Dedifferentiated amniotic fluid mesenchymal stem cell (primary cell): ENCODE measurements around the gene SELENOW.
A peak's percentile ranks its signal among the peaks of the same experiment; 100 is the strongest.
"Not testable (repeated sequence)": the region's sequence is repeated elsewhere in the genome, so short reads cannot be mapped to it uniquely, and the experiment has no call there.

Source experiments
- DNase-seq: peaks from one replicate; pipeline ENCODE4 v3.0.0-alpha.2; 2016; ENCODE audit errors: extremely low spot score

Gene SELENOW

DNA sequence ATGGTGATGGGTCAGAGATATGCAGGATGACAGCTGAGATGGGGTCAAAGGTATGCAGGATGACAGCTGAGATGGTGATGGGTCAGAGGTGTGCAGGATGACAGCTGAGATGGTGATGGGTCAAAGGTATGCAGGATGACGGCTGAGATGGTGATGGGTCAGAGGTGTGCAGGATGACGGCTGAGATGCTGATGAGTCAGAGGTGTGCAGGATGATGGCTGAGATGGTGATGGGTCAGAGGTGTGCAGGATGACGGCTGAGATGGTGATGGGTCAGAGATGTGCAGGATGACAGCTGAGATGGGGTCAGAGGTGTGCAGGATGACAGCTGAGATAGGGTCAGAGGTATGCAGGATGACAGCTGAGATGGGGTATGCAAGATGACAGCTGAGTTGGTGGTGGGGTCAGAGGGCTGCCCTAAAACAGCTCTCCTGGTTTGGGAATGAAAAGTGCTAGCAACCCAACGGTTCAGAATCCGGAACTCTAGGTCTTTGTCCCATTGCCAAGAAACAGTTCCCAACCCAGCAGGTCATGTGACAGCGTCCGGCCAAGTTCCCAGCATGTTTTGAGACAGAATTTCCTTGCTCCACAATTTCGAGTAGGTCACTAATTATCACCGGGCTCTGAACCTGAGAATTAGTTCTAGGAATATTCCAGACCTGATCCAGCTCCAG lies 3.2 kb downstream of the SELENOW start:
- DNase-seq = no peak

- no peak for DNase-seq
These were observed 8.1 kb downstream of the SELENOW start for GRCh38 chr19:47786566-47786965.

DNA sequence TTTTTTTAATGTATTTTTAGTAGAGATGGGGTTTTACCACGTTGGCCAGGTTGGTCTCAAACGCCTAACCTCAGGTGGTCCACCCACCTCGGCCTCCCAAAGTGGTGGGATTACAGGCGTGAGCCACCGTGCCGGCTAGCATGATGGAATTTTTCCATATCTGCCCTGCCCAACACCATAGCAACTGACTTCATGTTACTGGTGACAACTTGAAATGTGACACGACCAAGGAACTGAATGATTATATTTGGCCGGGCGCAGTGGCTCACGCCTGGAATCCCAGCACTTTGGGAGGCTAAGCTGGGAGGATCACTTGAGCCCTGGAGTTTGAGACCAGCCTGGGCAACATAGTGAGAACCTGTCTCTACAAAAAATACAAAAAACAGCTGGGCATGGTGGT lies 8.8 kb downstream of the SELENOW start:
- DNase-seq = not testable (repeated sequence)

GRCh38 chr19:47789811-47790210 lies 11.3 kb downstream of the SELENOW start:
- not testable (repeated sequence) for DNase-seq

DNA sequence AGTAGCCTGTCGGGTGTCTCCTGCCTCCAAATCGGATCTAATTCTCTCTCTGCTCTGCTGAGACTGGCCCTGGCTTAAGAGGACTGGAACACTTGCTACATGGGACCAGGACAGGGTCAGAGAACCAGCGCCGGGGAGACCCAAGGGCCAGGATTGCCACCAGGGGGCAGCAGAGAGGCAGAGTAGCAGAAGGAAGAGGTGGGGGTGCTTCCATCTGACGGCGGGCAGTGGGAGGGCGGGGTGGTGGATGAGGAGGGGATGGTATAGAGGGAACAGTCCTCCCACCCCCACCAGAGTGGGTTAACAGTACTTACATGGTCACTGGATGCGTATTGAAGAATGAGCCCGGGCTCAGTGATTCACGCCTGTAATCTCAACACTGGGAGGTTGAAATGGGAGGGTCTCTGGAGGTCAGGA lies 11.9 kb downstream of the SELENOW start:
- DNase-seq = peak; percentile 69

- no peak for DNase-seq
These were observed 14.1 kb downstream of the SELENOW start for GRCh38 chr19:47792616-47793015.

GRCh38 chr19:47794526-47794925 lies 16.0 kb downstream of the SELENOW start:
- no peak for DNase-seq

DNA sequence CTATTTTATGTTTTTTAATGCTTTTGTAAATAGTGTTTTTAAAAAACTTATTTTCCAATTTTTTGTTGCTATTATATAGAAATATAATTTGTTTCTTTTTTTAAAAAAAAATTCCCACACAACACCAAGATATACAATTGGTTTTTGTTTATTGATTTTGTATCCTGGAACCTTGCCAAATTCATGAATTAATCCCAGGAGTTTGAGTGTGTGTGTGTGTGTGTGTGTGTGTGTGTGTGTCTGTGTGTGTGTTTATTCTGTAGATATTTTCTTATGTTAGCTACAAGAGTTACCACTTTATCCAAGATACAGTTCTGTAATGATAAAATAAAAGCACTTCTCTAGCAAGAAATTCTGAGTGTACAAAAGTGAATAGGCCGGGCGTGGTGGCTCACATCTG lies 18.3 kb downstream of the SELENOW start:
- no peak for DNase-seq

GRCh38 chr19:47797996-47798903 lies 19.7 kb downstream of the SELENOW start:
- no peak for DNase-seq

GRCh38 chr19:47798904-47799266 lies 20.4 kb downstream of the SELENOW start:
- DNase-seq = no peak

DNA sequence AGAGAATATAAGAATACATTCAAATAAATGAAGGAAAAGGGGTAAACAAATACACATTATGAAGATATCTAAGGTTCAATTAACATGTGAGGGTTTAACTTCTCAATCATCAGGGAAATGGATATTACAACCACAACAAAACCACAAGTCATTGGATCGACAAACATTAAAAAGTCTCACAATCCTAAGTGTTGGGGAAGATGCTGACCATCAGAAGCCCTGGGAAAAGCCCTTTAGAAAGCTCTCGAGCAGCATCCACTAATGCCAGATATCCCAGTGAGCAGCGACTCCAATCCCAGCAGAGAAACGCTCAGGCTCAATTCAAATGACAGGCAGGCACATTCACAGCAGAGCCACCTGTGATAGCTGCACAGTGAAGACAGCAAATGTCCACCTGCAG lies 22.8 kb downstream of the SELENOW start:
- DNase-seq = no peak

DNA sequence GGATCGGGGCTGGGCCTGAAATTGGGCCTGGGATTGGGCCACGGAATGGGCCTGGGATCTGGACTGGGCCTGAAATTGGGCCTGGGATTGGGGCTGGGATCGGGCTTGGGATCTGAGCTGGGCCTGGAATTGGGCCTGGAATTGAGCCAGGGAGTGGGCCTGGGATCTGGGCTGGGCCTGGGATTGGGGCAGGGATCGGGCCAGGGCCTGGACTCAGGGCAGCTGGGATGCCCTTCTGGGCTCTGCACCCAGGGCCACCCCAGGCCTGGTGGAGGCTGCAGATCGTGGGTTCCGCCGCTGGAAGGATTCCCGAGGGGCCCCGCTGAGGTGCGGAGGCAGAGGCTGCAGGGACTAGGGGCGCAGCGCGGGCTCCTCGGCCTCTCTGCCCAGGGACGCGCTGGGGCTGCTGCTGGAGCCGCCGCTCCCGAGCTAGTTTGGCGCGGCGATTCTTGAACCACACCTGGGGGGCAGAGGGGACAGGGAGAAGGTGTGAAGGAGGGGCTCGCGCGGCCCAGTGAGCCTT lies 24.1 kb downstream of the SELENOW start:
- DNase-seq = no peak

DNA sequence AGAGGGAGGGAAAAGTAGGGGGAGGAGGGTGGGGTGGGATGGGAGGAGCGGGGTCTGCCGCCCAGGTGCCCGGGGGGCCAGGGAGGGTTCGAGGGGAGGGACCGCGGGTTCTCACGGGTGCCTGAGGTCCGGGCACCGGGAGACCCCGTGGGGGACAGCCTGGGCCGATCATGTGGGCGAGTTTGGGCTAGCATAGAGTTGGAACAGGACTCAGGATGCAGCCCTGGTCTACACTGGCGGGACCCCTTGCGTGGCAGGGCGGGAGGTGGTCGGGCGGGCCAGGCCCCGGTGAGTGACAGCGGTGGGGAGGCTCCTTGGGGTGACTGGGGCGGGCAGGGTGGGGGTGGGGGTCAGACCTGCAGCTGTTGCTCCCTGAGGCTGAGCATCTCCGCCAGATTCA lies 24.6 kb downstream of the SELENOW start:
- DNase-seq = not testable (repeated sequence)

GRCh38 chr19:47803671-47804070 lies 25.2 kb downstream of the SELENOW start:
- not testable (repeated sequence) for DNase-seq

DNA sequence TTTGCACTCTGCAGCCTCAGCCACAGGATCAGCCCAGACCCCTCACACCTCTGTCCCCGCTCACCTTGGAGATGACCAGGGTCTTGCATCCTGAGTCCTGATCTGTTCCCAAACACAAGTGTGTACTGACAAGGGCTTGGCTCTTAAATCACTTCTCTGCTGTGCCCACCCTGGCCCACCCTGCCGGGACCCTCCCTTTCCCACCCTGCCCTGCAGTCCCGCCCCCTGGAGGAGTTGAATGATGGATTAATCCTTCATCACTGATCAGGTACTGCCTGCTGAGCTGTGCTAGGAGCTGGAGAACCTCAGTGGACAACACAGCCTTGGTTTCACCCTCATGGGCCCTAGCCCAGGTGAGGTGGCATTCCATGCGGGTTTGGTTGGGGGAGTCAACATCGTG lies 25.9 kb downstream of the SELENOW start, which contains the start of gene TPRX1:
TPRX1 (minus strand) TSS at position 101 of the 400 bp plus-strand sequence; CDS start at position 89, 12 bp downstream.
- not testable (repeated sequence) for DNase-seq

DNA sequence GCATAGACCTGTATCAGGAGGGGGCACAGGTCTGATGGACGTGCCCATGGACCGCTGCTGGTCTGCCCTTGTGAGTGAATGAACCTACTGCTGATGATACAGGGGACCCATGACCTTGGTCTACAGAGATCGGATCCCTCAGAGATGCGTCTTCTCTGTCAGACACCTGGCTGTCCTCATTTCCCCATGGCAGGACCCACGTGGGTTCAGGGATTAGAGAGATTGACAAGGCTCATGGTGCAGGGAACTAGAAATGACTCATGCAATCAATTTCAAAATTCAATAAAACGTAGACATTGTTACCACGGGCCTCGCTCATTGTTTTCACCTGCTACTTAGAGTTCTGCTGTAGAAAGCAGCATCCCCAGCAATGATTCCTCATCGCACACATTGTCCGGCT lies 26.8 kb downstream of the SELENOW start:
- no peak for DNase-seq

DNA sequence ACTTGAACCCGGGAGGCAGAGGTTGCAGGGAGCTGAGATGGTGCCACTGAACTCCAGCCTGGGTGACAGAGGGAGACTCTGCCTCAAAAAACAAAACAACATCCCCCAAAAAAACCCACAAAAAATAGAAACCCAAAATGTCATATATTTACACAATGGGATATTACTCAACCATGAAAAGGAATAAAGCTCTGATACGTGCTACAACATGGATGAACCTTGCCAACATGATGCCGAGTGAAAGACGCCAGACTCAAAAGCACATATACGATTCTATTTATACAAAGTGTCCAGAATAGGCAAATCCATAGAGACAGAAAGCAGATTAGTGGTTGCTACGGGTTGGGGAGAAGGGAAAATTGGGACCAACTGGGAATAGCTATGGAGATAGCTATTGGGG lies 27.9 kb downstream of the SELENOW start:
- DNase-seq = no peak

- peak; percentile 20 for DNase-seq
These were observed 34.9 kb downstream of the SELENOW start for GRCh38 chr19:47813304-47813994.

DNA sequence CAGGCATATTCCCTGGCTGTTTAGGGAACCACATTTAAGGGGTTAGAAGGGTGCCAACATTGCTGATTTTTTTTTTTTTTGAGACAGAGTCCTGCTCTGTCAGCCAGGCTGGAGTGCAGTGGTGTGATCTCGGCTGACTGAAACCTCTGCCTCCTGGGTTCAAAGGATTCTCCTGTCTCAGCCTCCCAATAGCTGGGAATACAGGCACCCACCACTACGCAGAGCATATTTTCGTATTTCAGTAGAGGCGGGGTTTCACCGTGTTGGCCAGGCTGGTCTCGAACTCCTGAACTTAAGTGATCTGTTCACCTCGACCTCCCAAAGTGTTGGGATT lies 35.5 kb downstream of the SELENOW start:
- DNase-seq = no peak

- not testable (repeated sequence) for DNase-seq
These were observed 37.8 kb downstream of the SELENOW start for GRCh38 chr19:47816270-47816669.

- not testable (repeated sequence) for DNase-seq
These were observed 39.7 kb downstream of the SELENOW start for GRCh38 chr19:47818221-47818620.

GRCh38 chr19:47819858-47820257 lies 41.4 kb downstream of the SELENOW start:
- DNase-seq = no peak
